Keratinocyte (primary cell): ENCODE measurements around the gene CTRB2. TPM values are rescaled to one million over a fixed set of nuclear protein-coding genes. Genes with fewer than 3 reads are reported as not detected.

Experiments used
- DNase-seq: peaks from one replicate; pipeline ENCODE4 v3.0.0-alpha.2; 2011; ENCODE audit warnings: low read depth, missing footprints, low spot score
- FAIRE-seq: peaks from 2 replicates; lab custom pipeline; 2011; peaks lifted over from hg19 to GRCh38; lab: Jason Lieb, UNC
- H2AFZ ChIP-seq: 2 replicates; pipeline ENCODE4 v1.6.0; 2012; ENCODE audit warnings: low read length, control low read depth, inconsistent platforms; ENCODE audit not compliant: control insufficient read depth
- H3K27ac ChIP-seq: 2 replicates; pipeline ENCODE4 v1.5.1; 2011; ENCODE audit warnings: low read length; ENCODE audit not compliant: control insufficient read depth, insufficient read depth
- H3K27me3 ChIP-seq: 3 replicates; pipeline ENCODE4 v1.6.0; 2011; ENCODE audit warnings: low read length; ENCODE audit not compliant: control insufficient read depth, insufficient read depth; ENCODE audit errors: extremely low read depth
- H3K36me3 ChIP-seq, 2 experiments: 2 replicates in 1 of 2; 3 replicates in 1 of 2; pipeline ENCODE4 v1.5.1; 2011; ENCODE audit warnings: low read length in 2 of 2, mild to moderate bottlenecking in 1 of 2; ENCODE audit not compliant: control insufficient read depth in 2 of 2, insufficient read depth in 2 of 2; ENCODE audit errors: extremely low read depth in 1 of 2
- H3K4me1 ChIP-seq: 3 replicates; pipeline ENCODE4 v1.5.1; 2011; ENCODE audit warnings: low read length; ENCODE audit not compliant: control insufficient read depth, insufficient read depth; ENCODE audit errors: extremely low read depth
- H3K4me2 ChIP-seq: 3 replicates; pipeline ENCODE4 v1.6.0; 2011; ENCODE audit warnings: low read depth, low read length; ENCODE audit not compliant: control insufficient read depth, insufficient read depth; ENCODE audit errors: extremely low read depth
- H3K4me3 ChIP-seq, 3 experiments: fragments of 200-600 bp in 1 of 3; sonication (generic) in 1 of 3; 2 replicates in 2 of 3; 3 replicates in 1 of 3; pipeline ENCODE4 v1.5.1; 2011 to 2016; ENCODE audit warnings: low read length in 3 of 3, mild to moderate bottlenecking in 3 of 3, control low read depth in 2 of 3, inconsistent platforms in 1 of 3, low read depth in 1 of 3, mixed read lengths in 1 of 3, mixed run types in 1 of 3, moderate library complexity in 1 of 3; ENCODE audit not compliant: control insufficient read depth in 2 of 3, insufficient read depth in 2 of 3; ENCODE audit errors: extremely low read depth in 1 of 3
- H3K79me2 ChIP-seq: 2 replicates; pipeline ENCODE4 v1.6.0; 2012; ENCODE audit warnings: low read length; ENCODE audit not compliant: control insufficient read depth, insufficient read depth
- H3K9ac ChIP-seq: 3 replicates; pipeline ENCODE4 v1.6.0; 2011; ENCODE audit warnings: low read length; ENCODE audit not compliant: control insufficient read depth, insufficient read depth; ENCODE audit errors: extremely low read depth
- H3K9me1 ChIP-seq: 3 replicates; pipeline ENCODE4 v1.6.0; 2011; ENCODE audit warnings: low read length; ENCODE audit not compliant: control insufficient read depth, insufficient read depth; ENCODE audit errors: extremely low read depth
- H3K9me3 ChIP-seq: 2 replicates; pipeline ENCODE4 v1.5.1; 2012; ENCODE audit warnings: low read depth, low read length; ENCODE audit not compliant: control insufficient read depth
- H4K20me1 ChIP-seq: 3 replicates; pipeline ENCODE4 v1.6.0; 2011; ENCODE audit warnings: low read length; ENCODE audit not compliant: control insufficient read depth, insufficient read depth; ENCODE audit errors: extremely low read depth
- CTCF ChIP-seq, 3 experiments: IDR thresholded peaks in 1 of 3; conservative IDR thresholded peaks in 1 of 3; optimal IDR thresholded peaks in 1 of 3; 2 replicates in 2 of 3; 3 replicates in 1 of 3; pipeline versions ENCODE3 to v1.5.1; 2011; ENCODE audit warnings: low read length in 3 of 3, mild to moderate bottlenecking in 3 of 3, moderate library complexity in 2 of 3, control low read depth in 1 of 3, inconsistent platforms in 1 of 3; ENCODE audit not compliant: insufficient read depth in 2 of 3; ENCODE audit errors: extremely low read depth in 1 of 3
- EZH2 ChIP-seq: IDR thresholded peaks from one replicate; pipeline ENCODE4 v1.6.1; 2012; ENCODE audit warnings: inconsistent platforms, mild to moderate bottlenecking, low read length, moderate library complexity
- dilution Hi-C: fragments of 300-500 bp; cut with MboI; formaldehyde crosslinking; loops from one replicate; pipeline ENCODE4 v1.7.0; 2020; ENCODE audit warnings: low sequenced_read_pairs; ENCODE audit not compliant: extremely low pct_ligation_motif_present
- polyA plus RNA-seq, 5 experiments: library from polyadenylated mRNA; depleted of rRNA in 3 of 5; stranded (reverse) in 3 of 5; stranded (forward) in 1 of 5; unstranded in 1 of 5; fragments of >200 nt; gene quantifications; 1 replicate in 1 of 5; 2 replicates in 3 of 5; 3 replicates in 1 of 5; pipeline versions ENCODE4 v1.2.1 to v1.2.3, GENCODE V29; 2011 to 2012; ENCODE audit warnings: missing spikeins in 2 of 5, low read depth in 1 of 5, low replicate concordance in 1 of 5

Gene CTRB2
- polyA plus RNA-seq, 1 donor (not counting 4 experiments of a cell fraction or from before 2014, with no cell fraction given): not detected

GRCh38 chr16:75235721-75236193, 28.8 kb upstream of the CTRB2 start:
- peaks cover 68% of the 10 kb centered on the region for H3K79me2 ChIP-seq
- no peak overlapping the region for H3K27ac ChIP-seq
- H2AFZ ChIP-seq: no peak overlapping the region
- H3K9ac ChIP-seq: no peak overlapping the region
- H3K4me1 ChIP-seq: peaks cover 27% of the 10 kb centered on the region
- FAIRE-seq (no peak), DNase-seq (no peak)
- H3K36me3 ChIP-seq: peaks cover 38 to 53% of the 10 kb centered on the region in 2 experiments
- peaks cover 9% of the 10 kb centered on the region for H4K20me1 ChIP-seq
- H3K27me3 ChIP-seq: no peaks in the 10 kb centered on the region
- no peaks in the 10 kb centered on the region for H3K9me1 ChIP-seq
- no peak overlapping the region for H3K4me3 ChIP-seq
- TF ChIP-seq EZH2 (no peak), CTCF (optimal IDR thresholded peaks at IDR 0.05 in 1 of 3, IDR thresholded peaks at IDR 0.05 in 1 of 3, conservative IDR thresholded peaks at IDR 0.05 in 1 of 3; ENCODE audit: extremely low read depth in 1 of 3, insufficient read depth in 2 of 3, low read length in 3 of 3) (no peak)
- no peak overlapping the region for H3K4me2 ChIP-seq
- dilution Hi-C loops: loop anchor here (25.0 kb wide), 1 partner anchor 152 kb away; no protein-coding TSS in a partner anchor
- H3K9me3 ChIP-seq: no peaks in the 10 kb centered on the region

GRCh38 chr16:75234856-75235696, 28.1 kb upstream of the CTRB2 start:
- H3K4me3 ChIP-seq: no peak overlapping the region
- no peak overlapping the region for H3K9ac ChIP-seq
- no peak overlapping the region for H2AFZ ChIP-seq
- H3K27ac ChIP-seq: no peak overlapping the region
- H3K4me2 ChIP-seq: no peak overlapping the region
- peaks cover 26% of the 10 kb centered on the region for H3K4me1 ChIP-seq
- FAIRE-seq: no peak
- H3K36me3 ChIP-seq: peaks cover 35 to 53% of the 10 kb centered on the region in 2 experiments
- H3K9me1 ChIP-seq: no peaks in the 10 kb centered on the region
- H3K9me3 ChIP-seq: no peaks in the 10 kb centered on the region
- TF ChIP-seq CTCF (optimal IDR thresholded peaks at IDR 0.05 in 1 of 3, IDR thresholded peaks at IDR 0.05 in 1 of 3, conservative IDR thresholded peaks at IDR 0.05 in 1 of 3; ENCODE audit: extremely low read depth in 1 of 3, insufficient read depth in 2 of 3, low read length in 3 of 3) (no peak), EZH2 (no peak)
- dilution Hi-C loops: loop anchor here (25.0 kb wide), 1 partner anchor 152 kb away; no protein-coding TSS in a partner anchor
- peaks cover 4% of the 10 kb centered on the region for H4K20me1 ChIP-seq
- H3K27me3 ChIP-seq: no peaks in the 10 kb centered on the region
- peaks cover 64% of the 10 kb centered on the region for H3K79me2 ChIP-seq
- no peak for DNase-seq
